OCI-LY1 (cell line): ENCODE data around the gene LSS.

Experiments used
- H2AFZ ChIP-seq: fragments of 200-600 bp; sonication (generic), shearing (Covaris generic); 2 replicates; pipeline ENCODE4 v1.6.0; 2014; ENCODE audit warnings: antibody characterized with exemption, mild to moderate bottlenecking, low read length
- H3F3A ChIP-seq: fragments of 200-600 bp; sonication (generic), shearing (Covaris generic); 2 replicates; pipeline ENCODE4 v1.6.0; 2014; ENCODE audit warnings: mild to moderate bottlenecking, antibody characterized with exemption, low read length, moderate library complexity; ENCODE audit not compliant: insufficient read depth
- H3K27ac ChIP-seq: fragments of 200-600 bp; sonication (generic); 2 replicates; pipeline ENCODE4 v1.5.1; 2014; ENCODE audit warnings: low read length, mixed run types, mild to moderate bottlenecking, low read depth; ENCODE audit not compliant: poor library complexity, severe bottlenecking
- H3K27me3 ChIP-seq: fragments of 200-600 bp; sonication (generic); 2 replicates; pipeline ENCODE4 v1.6.0; 2014; ENCODE audit warnings: antibody characterized with exemption, mild to moderate bottlenecking, low read length, moderate library complexity; ENCODE audit not compliant: insufficient read depth
- H3K36me3 ChIP-seq: fragments of 200-600 bp; sonication (generic); 2 replicates; pipeline ENCODE4 v1.6.1; 2014; ENCODE audit warnings: mild to moderate bottlenecking, antibody characterized with exemption, low read length, moderate library complexity, mixed read lengths; ENCODE audit not compliant: insufficient read depth
- H3K4me1 ChIP-seq: fragments of 200-600 bp; sonication (generic); 2 replicates; pipeline ENCODE4 v1.5.1; 2014; ENCODE audit warnings: mild to moderate bottlenecking, low read length, moderate library complexity; ENCODE audit not compliant: insufficient read depth, severe bottlenecking
- H3K4me2 ChIP-seq: fragments of 200-600 bp; sonication (generic), shearing (Covaris generic); 2 replicates; pipeline ENCODE4 v1.6.1; 2014; ENCODE audit warnings: low read length
- H3K4me3 ChIP-seq: fragments of 200-600 bp; sonication (generic); 2 replicates; pipeline ENCODE4 v1.5.1; 2014; ENCODE audit warnings: low read length, low read depth, mild to moderate bottlenecking, mixed read lengths; ENCODE audit not compliant: poor library complexity, severe bottlenecking
- H3K79me2 ChIP-seq: fragments of 200-600 bp; shearing (Covaris generic); 2 replicates; pipeline ENCODE4 v1.6.1; 2016; ENCODE audit warnings: mixed run types, low read length, mixed read lengths; ENCODE audit not compliant: insufficient read depth
- H3K9ac ChIP-seq: fragments of 200-600 bp; sonication (generic), shearing (Covaris generic); 2 replicates; pipeline ENCODE4 v1.6.1; 2014; ENCODE audit warnings: mild to moderate bottlenecking, low read length, mixed read lengths
- H3K9me2 ChIP-seq: fragments of 200-600 bp; sonication (generic), shearing (Covaris generic); 2 replicates; pipeline ENCODE4 v1.6.1; 2014; ENCODE audit warnings: low read depth, mild to moderate bottlenecking, low read length, mixed read lengths
- H3K9me3 ChIP-seq: fragments of 200-600 bp; shearing (Covaris generic); 2 replicates; pipeline ENCODE4 v1.6.1; 2014; ENCODE audit warnings: low read length, mixed read lengths
- H4K20me1 ChIP-seq: fragments of 200-600 bp; sonication (generic), shearing (Covaris generic); 2 replicates; pipeline ENCODE4 v1.6.0; 2016; ENCODE audit warnings: mild to moderate bottlenecking, low read length; ENCODE audit not compliant: insufficient read depth
- EZH2 ChIP-seq: fragments of 200-600 bp; sonication (generic), shearing (Covaris generic); IDR thresholded peaks from 2 replicates; pipeline ENCODE4 v1.8.0; 2017; ENCODE audit warnings: borderline replicate concordance, mixed run types, mild to moderate bottlenecking, antibody characterized with exemption, low read length, moderate library complexity, mixed read lengths
- TF ChIP-seq, protein P1 (sequence below): fragments of 200-600 bp; sonication (generic), shearing (Covaris generic); IDR thresholded peaks from 2 replicates; pipeline ENCODE4 v1.5.1; 2017; ENCODE audit warnings: mild to moderate bottlenecking, antibody characterized with exemption, low read length, moderate library complexity, mixed read lengths

Gene LSS

DNA sequence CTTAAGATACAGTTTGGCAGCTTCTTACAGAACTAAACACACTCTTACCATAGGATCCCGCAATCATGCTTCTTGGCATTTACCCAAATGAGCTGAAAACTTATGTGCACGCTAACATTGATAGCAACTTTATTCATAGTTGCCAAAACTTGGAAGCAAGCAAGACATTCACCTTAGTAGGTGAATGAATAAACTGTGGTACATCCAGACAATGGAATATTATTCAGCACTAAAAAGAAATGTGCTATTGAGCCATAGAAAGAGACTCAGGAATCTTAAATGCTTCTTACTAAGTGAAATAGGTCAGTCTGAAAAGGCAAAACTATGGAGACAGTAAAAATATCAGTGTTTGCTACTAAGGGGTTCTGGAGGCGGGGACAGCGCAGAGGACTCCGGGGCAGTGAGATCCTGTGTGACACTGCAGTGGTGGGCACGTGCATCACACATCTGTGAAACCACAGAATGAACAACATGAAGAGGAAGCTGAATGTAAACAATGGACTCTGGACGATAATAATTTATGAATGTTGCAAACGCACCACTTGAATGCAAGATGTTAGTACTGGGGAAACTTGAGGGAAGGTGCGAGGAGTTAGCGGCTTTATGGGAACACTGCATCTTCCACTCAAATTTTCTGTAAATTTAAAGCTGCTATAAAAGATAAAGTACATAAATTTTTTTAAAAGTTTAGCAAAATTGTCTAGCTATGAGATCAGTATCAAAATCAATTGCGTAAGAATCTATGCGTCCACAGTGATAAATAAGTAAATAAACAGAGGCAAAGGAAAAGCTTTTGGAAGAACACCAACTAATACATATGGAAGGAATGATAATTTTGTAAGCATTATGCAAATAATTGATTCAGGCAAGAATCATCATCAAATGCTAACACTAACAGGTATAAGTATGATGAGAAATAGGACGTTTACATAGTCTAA is 28.9 kb downstream of the LSS start:
- Histone ChIP-seq H3K9me2 (no peaks in the 10 kb centered on the region), H3K4me3 (no peak overlapping the region), H3K36me3 (peaks cover 87% of the 10 kb centered on the region), H3K4me1 (no peaks in the 10 kb centered on the region), H3K27ac (no peak overlapping the region), H3F3A (0 out of 2 replicates have a peak, but pooled peaks cover 3% of the 10 kb centered on the region), H4K20me1 (no peaks in the 10 kb centered on the region), H2AFZ (no peak overlapping the region), H3K9ac (no peak overlapping the region), H3K27me3 (no peaks in the 10 kb centered on the region), H3K79me2 (no peaks in the 10 kb centered on the region), H3K9me3 (no peaks in the 10 kb centered on the region), H3K4me2 (no peak overlapping the region)
- TF ChIP-seq, protein P1, sequence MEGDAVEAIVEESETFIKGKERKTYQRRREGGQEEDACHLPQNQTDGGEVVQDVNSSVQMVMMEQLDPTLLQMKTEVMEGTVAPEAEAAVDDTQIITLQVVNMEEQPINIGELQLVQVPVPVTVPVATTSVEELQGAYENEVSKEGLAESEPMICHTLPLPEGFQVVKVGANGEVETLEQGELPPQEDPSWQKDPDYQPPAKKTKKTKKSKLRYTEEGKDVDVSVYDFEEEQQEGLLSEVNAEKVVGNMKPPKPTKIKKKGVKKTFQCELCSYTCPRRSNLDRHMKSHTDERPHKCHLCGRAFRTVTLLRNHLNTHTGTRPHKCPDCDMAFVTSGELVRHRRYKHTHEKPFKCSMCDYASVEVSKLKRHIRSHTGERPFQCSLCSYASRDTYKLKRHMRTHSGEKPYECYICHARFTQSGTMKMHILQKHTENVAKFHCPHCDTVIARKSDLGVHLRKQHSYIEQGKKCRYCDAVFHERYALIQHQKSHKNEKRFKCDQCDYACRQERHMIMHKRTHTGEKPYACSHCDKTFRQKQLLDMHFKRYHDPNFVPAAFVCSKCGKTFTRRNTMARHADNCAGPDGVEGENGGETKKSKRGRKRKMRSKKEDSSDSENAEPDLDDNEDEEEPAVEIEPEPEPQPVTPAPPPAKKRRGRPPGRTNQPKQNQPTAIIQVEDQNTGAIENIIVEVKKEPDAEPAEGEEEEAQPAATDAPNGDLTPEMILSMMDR: no peak
- TF ChIP-seq EZH2: no peak

DNA sequence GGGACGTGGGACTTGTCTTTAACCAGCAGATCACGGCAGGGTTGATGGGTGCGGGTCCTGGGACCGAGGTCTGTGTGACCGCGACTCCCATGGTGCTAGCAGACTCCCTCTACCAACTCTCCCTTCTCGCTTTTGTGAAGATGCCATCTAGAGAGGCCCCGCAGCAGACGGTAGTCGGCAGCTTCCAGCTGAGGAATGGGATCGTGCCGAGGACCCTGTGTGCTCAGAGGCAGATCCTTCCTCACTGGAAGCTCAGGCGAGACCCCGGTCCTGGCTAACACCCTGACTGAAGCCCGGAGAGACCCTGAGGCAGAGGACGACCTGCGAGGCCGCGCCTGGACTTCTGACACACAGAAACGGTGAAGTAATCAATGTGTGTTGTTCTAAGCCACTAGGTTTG is 31.8 kb downstream of the LSS start:
- H4K20me1 ChIP-seq: no peaks in the 10 kb centered on the region
- peaks cover 88% of the 10 kb centered on the region for H3K36me3 ChIP-seq
- H3K4me1 ChIP-seq: no peaks in the 10 kb centered on the region
- no peaks in the 10 kb centered on the region for H3K27me3 ChIP-seq
- no peak for TF ChIP-seq EZH2
- TF ChIP-seq, protein P1: no peak
- H3K4me2 ChIP-seq: no peak overlapping the region
- no peaks in the 10 kb centered on the region for H3K9me2 ChIP-seq
- no peaks in the 10 kb centered on the region for H3K9me3 ChIP-seq
- H3K79me2 ChIP-seq: no peaks in the 10 kb centered on the region
- H3F3A ChIP-seq: no peaks in the 10 kb centered on the region
- H3K27ac ChIP-seq: no peak overlapping the region
- no peak overlapping the region for H3K9ac ChIP-seq
- H3K4me3 ChIP-seq: no peak overlapping the region
- no peak overlapping the region for H2AFZ ChIP-seq

DNA sequence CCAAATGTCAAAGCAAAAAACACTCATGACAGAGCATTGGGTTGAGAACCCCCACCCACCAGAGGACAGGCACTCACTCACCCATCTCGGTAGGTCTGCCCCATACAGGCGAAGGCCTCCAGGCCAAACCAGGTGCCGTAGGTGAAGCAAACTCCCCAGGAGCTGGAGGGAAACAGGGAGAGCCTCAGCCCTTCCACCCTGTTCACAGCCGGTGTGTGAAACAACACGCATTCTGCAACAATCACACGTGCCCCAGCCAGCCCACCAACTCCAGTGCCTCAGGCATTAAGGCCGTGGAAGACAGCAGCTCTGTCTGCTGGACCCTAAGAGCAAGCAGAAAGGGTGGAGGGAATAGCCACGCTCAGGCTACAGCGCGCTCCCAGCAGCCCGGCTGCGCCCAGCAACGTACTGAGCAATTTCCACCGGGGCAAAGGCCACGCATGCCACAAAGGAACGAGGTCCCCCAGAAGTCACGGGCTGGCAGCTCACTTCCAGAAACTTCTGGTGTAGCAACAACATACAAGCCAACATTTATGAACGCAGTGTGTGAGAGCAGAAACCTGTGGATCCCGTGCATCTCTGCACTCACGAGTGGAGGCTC is 32.9 kb downstream of the LSS start:
- Histone ChIP-seq H3K27me3 (no peaks in the 10 kb centered on the region), H3K36me3 (peaks cover 82% of the 10 kb centered on the region), H3K4me2 (no peak overlapping the region), H2AFZ (no peak overlapping the region), H4K20me1 (no peaks in the 10 kb centered on the region), H3K27ac (no peak overlapping the region), H3K4me1 (no peaks in the 10 kb centered on the region), H3K4me3 (no peak overlapping the region), H3K9ac (no peak overlapping the region), H3K79me2 (no peaks in the 10 kb centered on the region), H3F3A (no peaks in the 10 kb centered on the region), H3K9me3 (no peaks in the 10 kb centered on the region), H3K9me2 (no peaks in the 10 kb centered on the region)
- no peak for TF ChIP-seq EZH2
- TF ChIP-seq, protein P1: no peak
